DMS53 treated with DMSO at 0.1 percent for 48 hours (cell line): ENCODE measurements around the gene KAT7.
"Not testable (repeated sequence)": the region's sequence is repeated elsewhere in the genome, so short reads cannot be mapped to it uniquely, and the experiment has no call there.

Experiments used
- DNase-seq: peaks from one replicate; lab custom pipeline; 2025; ENCODE audit not compliant: unreplicated experiment; lab: John Stamatoyannopoulos, UW

Gene KAT7

GRCh38 chr17:49798182-49798581 is 9.7 kb downstream of the KAT7 start:
- no peak for DNase-seq

- no peak for DNase-seq
These were observed 10.3 kb downstream of the KAT7 start for GRCh38 chr17:49798738-49799137.

- DNase-seq = no peak
These were observed 20.6 kb downstream of the KAT7 start for GRCh38 chr17:49809056-49809455.

- no peak for DNase-seq
These were observed 26.5 kb downstream of the KAT7 start for GRCh38 chr17:49814781-49815529.

- no peak for DNase-seq
These were observed 27.3 kb downstream of the KAT7 start for GRCh38 chr17:49815761-49816281.

GRCh38 chr17:49817993-49818392 is 29.5 kb downstream of the KAT7 start:
- DNase-seq = no peak

GRCh38 chr17:49819138-49819537 is 30.7 kb downstream of the KAT7 start:
- no peak for DNase-seq

- no peak for DNase-seq
These were observed 31.2 kb downstream of the KAT7 start for GRCh38 chr17:49819651-49820050.

- DNase-seq = no peak
These were observed 32.3 kb downstream of the KAT7 start for GRCh38 chr17:49820773-49821172.

- no peak for DNase-seq
These were observed 33.0 kb downstream of the KAT7 start for GRCh38 chr17:49821466-49821865.

GRCh38 chr17:49821916-49822315 is 33.4 kb downstream of the KAT7 start:
- DNase-seq = peak; percentile 27

- no peak for DNase-seq
These were observed 34.3 kb downstream of the KAT7 start for GRCh38 chr17:49822829-49823228.

GRCh38 chr17:49823614-49824013 is 35.1 kb downstream of the KAT7 start:
- no peak for DNase-seq

GRCh38 chr17:49825645-49826044 is 37.2 kb downstream of the KAT7 start:
- DNase-seq = no peak

GRCh38 chr17:49828325-49828724 is 39.8 kb downstream of the KAT7 start:
- DNase-seq = not testable (repeated sequence)

GRCh38 chr17:49829026-49829425 is 40.5 kb downstream of the KAT7 start:
- DNase-seq = no peak

- DNase-seq = no peak
These were observed 42.1 kb downstream of the KAT7 start for GRCh38 chr17:49830605-49831004.

GRCh38 chr17:49832840-49833599 is 44.5 kb downstream of the KAT7 start:
- DNase-seq = no peak

GRCh38 chr17:49834118-49834743 is 45.8 kb downstream of the KAT7 start:
- no peak for DNase-seq

GRCh38 chr17:49835472-49835871 is 47.0 kb downstream of the KAT7 start:
- DNase-seq = no peak

- peak; percentile 47 for DNase-seq
These were observed 47.9 kb downstream of the KAT7 start for GRCh38 chr17:49836111-49837030.
